ENCODE results near the gene UGT2B17. TPM values are rescaled to one million over a fixed set of nuclear protein-coding genes. Genes with fewer than 3 reads are reported as not detected.
"Not testable (repeated sequence)": the region's sequence is repeated elsewhere in the genome, so short reads cannot be mapped to it uniquely, and the experiment has no call there.

UGT2B17 gene
- total and polyA plus RNA-seq, 10 donors: 0.10 to 1.9 (median 0.69) TPM; not detected in 1

DNA sequence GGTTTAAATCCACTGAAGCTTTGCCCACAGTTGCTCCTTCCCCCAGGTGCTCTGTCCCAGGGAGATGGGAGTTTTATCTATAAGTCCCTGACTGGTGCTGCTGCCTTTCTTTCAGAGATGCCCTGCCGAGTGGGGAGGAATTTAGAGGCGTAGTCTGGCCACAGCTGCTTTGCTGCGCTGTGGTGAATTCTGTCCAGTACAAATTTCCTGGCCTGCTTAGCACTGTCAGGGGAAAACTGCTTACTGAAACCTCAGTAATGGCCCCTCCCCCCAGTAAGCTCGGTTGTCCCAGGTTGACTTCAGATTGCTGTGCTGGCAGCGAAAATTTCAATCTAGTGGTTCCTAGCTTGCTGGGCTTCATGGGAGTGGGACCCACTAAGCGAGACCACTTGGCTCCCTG, 40.1 kb downstream of the UGT2B17 start:
- Histone ChIP-seq H3K27ac (no peak overlapping the region), H3K4me3 (no peak overlapping the region), H3K4me1 (no peaks in the 10 kb centered on the region), H3K27me3 (replicated peaks in 1 of 7) (no peaks in the 10 kb centered on the region), H3K36me3 (no peaks in the 10 kb centered on the region), H3K9me3 (peaks cover 0 to 31% (median 0%) of the 10 kb centered on the region in 8 donors)
- TF ChIP-seq, protein P1, sequence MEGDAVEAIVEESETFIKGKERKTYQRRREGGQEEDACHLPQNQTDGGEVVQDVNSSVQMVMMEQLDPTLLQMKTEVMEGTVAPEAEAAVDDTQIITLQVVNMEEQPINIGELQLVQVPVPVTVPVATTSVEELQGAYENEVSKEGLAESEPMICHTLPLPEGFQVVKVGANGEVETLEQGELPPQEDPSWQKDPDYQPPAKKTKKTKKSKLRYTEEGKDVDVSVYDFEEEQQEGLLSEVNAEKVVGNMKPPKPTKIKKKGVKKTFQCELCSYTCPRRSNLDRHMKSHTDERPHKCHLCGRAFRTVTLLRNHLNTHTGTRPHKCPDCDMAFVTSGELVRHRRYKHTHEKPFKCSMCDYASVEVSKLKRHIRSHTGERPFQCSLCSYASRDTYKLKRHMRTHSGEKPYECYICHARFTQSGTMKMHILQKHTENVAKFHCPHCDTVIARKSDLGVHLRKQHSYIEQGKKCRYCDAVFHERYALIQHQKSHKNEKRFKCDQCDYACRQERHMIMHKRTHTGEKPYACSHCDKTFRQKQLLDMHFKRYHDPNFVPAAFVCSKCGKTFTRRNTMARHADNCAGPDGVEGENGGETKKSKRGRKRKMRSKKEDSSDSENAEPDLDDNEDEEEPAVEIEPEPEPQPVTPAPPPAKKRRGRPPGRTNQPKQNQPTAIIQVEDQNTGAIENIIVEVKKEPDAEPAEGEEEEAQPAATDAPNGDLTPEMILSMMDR (IDR thresholded peaks at IDR 0.05 in 8 of 11, conservative IDR thresholded peaks at IDR 0.05 in 3 of 11): no peak
- TF ChIP-seq POLR2AphosphoS5 (IDR thresholded peaks at IDR 0.05) (no peak), POLR2A (IDR thresholded peaks at IDR 0.05) (no peak)
- intact Hi-C loops (cut with DNase I; ENCODE audit: low total_unique reads): no loop called here
- DNase-seq: no peak
- WGBS, 5 donors: 60 to 83% (median 71%) methylated on average over 1 to 6 of the region's 6 CpGs; no CpG with 5 or more reads in 2 of the 5 donors

DNA sequence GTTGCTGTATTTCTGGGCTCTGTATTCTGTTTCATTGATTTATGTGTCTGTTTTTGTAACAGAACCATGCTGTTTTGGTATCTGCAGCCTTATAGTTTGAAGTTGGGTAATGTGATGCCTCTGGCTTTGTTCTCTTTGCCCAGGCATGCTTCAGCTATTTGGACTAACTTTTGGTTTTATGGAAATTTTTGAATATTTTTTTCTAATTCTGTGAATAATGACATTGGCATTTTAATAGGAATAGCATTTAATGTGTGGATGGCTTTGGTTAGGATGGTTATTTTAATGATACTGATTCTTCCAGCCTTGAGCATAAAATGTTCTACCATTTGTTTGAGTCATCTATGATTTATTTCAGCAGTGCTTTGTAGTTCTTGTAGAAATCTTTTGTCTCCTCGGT, 53.9 kb downstream of the UGT2B17 start:
- H3K4me1 ChIP-seq; intact Hi-C loops (cut with DNase I; ENCODE audit: low total_unique reads); DNase-seq; H3K27ac ChIP-seq; H3K27me3 ChIP-seq (replicated peaks in 1 of 7); H3K9me3 ChIP-seq; H3K4me3 ChIP-seq; H3K36me3 ChIP-seq: not testable (repeated sequence)
- 33 to 69% (median 38%) methylated on average over 1 of the region's 1 CpG; no CpG with 5 or more reads in 2 of the 5 donors for WGBS, 5 donors

DNA sequence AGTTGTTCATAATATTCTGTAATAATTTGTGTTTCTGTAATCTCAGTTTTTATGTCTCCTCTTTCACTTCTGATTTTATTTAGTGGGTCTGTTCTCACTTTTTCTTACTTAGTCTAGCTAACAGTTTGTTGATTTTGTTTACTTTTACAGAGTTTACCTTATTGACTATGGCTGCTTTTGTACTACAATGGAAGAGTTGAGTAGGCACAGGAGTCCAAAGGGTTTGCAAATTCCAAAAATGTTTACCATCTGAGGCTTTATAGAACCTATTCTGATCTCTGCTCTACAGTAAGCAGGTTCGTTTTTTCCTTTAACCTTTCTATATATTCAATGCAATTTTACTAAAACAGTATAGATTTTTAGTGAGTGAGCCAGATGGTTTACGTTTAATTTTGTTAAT, 55.1 kb downstream of the UGT2B17 start:
- intact Hi-C loops (cut with DNase I; ENCODE audit: low total_unique reads): no loop called here
- no peaks in the 10 kb centered on the region for H3K4me1 ChIP-seq
- H3K9me3 ChIP-seq: no peaks in the 10 kb centered on the region
- H3K4me3 ChIP-seq: no peak overlapping the region
- H3K27me3 ChIP-seq (replicated peaks in 1 of 7): no peaks in the 10 kb centered on the region
- 52 to 67% (median 64%) methylated on average over 2 of the region's 2 CpGs; no CpG with 5 or more reads in 2 of the 5 donors for WGBS, 5 donors
- H3K27ac ChIP-seq: no peak overlapping the region
- DNase-seq: no peak
- TF ChIP-seq, protein P1 (IDR thresholded peaks at IDR 0.05 in 8 of 11, conservative IDR thresholded peaks at IDR 0.05 in 3 of 11): no peak
- TF ChIP-seq POLR2AphosphoS5 (IDR thresholded peaks at IDR 0.05) (no peak), POLR2A (IDR thresholded peaks at IDR 0.05) (no peak)
- H3K36me3 ChIP-seq: no peaks in the 10 kb centered on the region

DNA sequence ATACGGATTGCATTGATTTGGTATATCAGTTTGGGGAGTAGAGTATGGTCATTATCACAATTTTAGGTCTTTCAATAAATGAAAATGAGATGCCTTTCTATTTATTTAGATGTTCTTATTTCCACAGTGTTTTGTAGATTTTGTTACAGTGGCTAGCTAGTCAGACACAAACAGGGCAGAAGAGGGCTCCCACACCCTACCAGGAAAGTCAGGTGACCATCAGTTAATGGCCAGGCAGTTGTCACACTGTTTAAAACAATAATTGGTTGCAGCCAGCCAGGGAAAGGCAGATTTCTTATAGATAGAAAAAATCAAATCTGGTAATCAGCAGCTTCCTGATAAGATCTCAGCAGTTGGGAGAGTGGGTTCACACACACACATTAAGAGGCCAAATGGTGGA, 57.2 kb downstream of the UGT2B17 start:
- no peaks in the 10 kb centered on the region for H3K36me3 ChIP-seq
- H3K27me3 ChIP-seq (replicated peaks in 1 of 7): no peaks in the 10 kb centered on the region
- TF ChIP-seq POLR2AphosphoS5 (IDR thresholded peaks at IDR 0.05) (no peak), POLR2A (IDR thresholded peaks at IDR 0.05) (no peak)
- TF ChIP-seq, protein P1 (IDR thresholded peaks at IDR 0.05 in 8 of 11, conservative IDR thresholded peaks at IDR 0.05 in 3 of 11): no peak
- WGBS, 5 donors: 60 to 89% (median 83%) methylated on average over 1 of the region's 1 CpG; no CpG with 5 or more reads in 2 of the 5 donors
- H3K27ac ChIP-seq: no peak overlapping the region
- H3K4me1 ChIP-seq: no peaks in the 10 kb centered on the region
- no peaks in the 10 kb centered on the region for H3K9me3 ChIP-seq
- no peak overlapping the region for H3K4me3 ChIP-seq
- DNase-seq: no peak
- intact Hi-C loops (cut with DNase I; ENCODE audit: low total_unique reads): no loop called here

DNA sequence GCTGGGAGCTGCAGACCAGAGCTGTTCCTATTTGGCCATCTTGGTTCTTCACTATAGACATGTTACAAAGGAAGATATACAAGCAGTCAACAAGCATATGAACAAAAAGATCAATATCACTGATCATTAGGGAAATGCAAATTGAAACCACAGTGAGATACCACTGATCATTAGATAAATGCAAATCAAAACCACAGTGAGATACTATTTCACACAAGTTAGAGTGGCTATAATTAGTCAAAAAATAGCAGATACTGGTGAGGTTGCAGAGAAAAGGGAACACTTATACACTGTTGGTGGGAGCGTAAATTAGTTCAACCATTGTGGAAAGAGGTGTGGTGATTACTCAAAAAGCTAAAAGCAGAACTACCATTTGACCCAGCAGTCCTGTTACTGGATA, 70.7 kb downstream of the UGT2B17 start:
- intact Hi-C loops (cut with DNase I; ENCODE audit: low total_unique reads): loop anchor here (5.0 kb wide), 1 partner anchor 122 kb away; no protein-coding TSS in a partner anchor
- not testable (repeated sequence) for DNase-seq; H3K4me1 ChIP-seq; H3K9me3 ChIP-seq; H3K4me3 ChIP-seq; H3K36me3 ChIP-seq; H3K27ac ChIP-seq; H3K27me3 ChIP-seq (replicated peaks in 1 of 7)
- 71 to 95% (median 80%) methylated on average over 1 of the region's 1 CpG for WGBS, 5 donors

DNA sequence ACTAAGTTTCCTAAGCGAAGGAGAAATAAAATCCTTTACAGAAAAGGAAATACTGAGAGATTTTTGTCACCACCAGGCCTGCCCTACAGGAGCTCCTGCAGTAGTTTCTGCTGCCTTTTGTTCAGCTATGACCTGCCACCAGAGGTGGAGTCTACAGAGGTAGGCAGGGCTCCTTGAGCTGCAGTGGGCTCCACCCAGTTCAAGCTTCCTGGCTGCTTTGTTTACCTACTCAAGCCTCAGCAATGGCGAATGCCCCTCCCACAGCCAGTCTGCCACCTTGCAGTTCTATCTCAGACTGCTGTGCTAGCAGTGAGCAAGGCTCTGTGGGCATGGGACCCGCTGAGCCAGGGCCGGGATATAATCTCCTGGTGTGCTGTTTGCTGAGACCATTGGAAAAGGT, 71.3 kb downstream of the UGT2B17 start:
- not testable (repeated sequence) for H3K27me3 ChIP-seq (replicated peaks in 1 of 7); H3K4me3 ChIP-seq; H3K9me3 ChIP-seq; H3K4me1 ChIP-seq; H3K27ac ChIP-seq; H3K36me3 ChIP-seq
- intact Hi-C loops (cut with DNase I; ENCODE audit: low total_unique reads): loop anchor here (5.0 kb wide), 1 partner anchor 122 kb away; no protein-coding TSS in a partner anchor
- WGBS, 5 donors: 85 to 94% (median 91%) methylated on average over 4 of the region's 4 CpGs
- DNase-seq: peak; percentile 67

DNA sequence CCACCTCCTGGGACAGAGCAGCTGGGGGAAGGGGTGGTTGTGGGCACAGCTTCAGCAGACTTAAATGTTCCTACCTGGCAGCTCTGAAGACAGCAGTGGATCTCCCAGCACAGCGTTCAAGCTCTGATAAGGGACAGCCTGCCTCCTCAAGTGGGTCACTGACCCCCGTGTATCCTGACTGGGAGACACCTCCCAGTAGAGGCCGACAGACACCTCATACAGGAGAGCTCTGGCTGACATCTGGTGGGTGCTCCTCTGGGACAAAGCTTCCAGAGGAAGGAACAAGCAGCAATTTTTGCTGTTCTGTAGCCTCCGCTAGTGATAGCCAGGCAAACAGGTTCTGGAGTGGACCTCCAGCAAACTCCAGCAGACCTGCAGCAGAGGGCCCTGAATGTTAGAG, 72.7 kb downstream of the UGT2B17 start:
- H3K4me1 ChIP-seq; H3K9me3 ChIP-seq; H3K27me3 ChIP-seq (replicated peaks in 1 of 7); H3K27ac ChIP-seq; intact Hi-C loops (cut with DNase I; ENCODE audit: low total_unique reads); H3K36me3 ChIP-seq; H3K4me3 ChIP-seq: not testable (repeated sequence)
- DNase-seq: peak; percentile 47
- 77 to 91% (median 79%) methylated on average over 4 of the region's 4 CpGs for WGBS, 5 donors
